Esophagus muscularis mucosa (tissue), 4 donors: Measurements from ENCODE around the gene NR3C2. TPM values are rescaled to one million over a fixed set of nuclear protein-coding genes. Genes with fewer than 3 reads are reported as not detected.

Experiments used
- DNase-seq: peaks from one replicate; pipeline ENCODE4 v3.0.0-alpha.2; 2017; ENCODE audit errors: extremely low spot score
- H3K27ac ChIP-seq, 4 donors: fragments of 200-600 bp; sonication (generic); replicated peaks in 1 of 4; 1 replicate in 3 of 4; 2 replicates in 1 of 4; pipeline ENCODE4 v1.5.1; 2016 to 2019; ENCODE audit warnings: mild to moderate bottlenecking in 1 of 4
- H3K27me3 ChIP-seq, 4 donors: fragments of 200-600 bp; sonication (generic); one replicate each; pipeline versions ENCODE4 v1.5.1 to v1.6.0; 2016 to 2019
- H3K36me3 ChIP-seq, 4 donors: fragments of 200-600 bp; sonication (generic); one replicate each; pipeline ENCODE4 v1.5.1; 2016 to 2019
- H3K4me1 ChIP-seq, 4 donors: fragments of 200-600 bp; sonication (generic); one replicate each; pipeline ENCODE4 v1.5.1; 2016 to 2019
- H3K4me3 ChIP-seq, 4 donors: fragments of 200-600 bp; sonication (generic); 1 replicate in 2 of 4; 2 replicates in 2 of 4; pipeline ENCODE4 v1.5.1; 2016 to 2019; ENCODE audit warnings: mild to moderate bottlenecking in 4 of 4, moderate library complexity in 1 of 4
- H3K9me3 ChIP-seq, 4 donors: fragments of 200-600 bp; sonication (generic); 1 replicate in 3 of 4; 2 replicates in 1 of 4; pipeline ENCODE4 v1.5.1; 2016 to 2019
- EP300 ChIP-seq: sonication (generic); formaldehyde crosslinking; IDR thresholded peaks from one replicate; pipeline ENCODE4 v1.6.1; 2017; ENCODE audit warnings: antibody characterized with exemption
- POLR2A ChIP-seq: fragments of 450-650 bp; IDR thresholded peaks from one replicate; pipeline ENCODE4 v1.6.1; 2017; ENCODE audit warnings: antibody characterized with exemption, moderate library complexity, mild to moderate bottlenecking, low read depth
- POLR2AphosphoS5 ChIP-seq, 2 donors: sonication (generic); formaldehyde crosslinking; IDR thresholded peaks; one replicate each; pipeline ENCODE4 v1.6.1; 2017; ENCODE audit warnings: antibody characterized with exemption in 2 of 2
- WGBS: methylation state at CpG from one replicate; pipeline ENCODE4 v1.1.5; 2018; 5-methylcytosine and 5-hydroxymethylcytosine counted together
- intact Hi-C: fragments of 100-400 bp; cut with DNase I; formaldehyde crosslinking; loops from one replicate; pipeline ENCODE4 v1.15.1; 2023
- total RNA-seq, 4 donors: library from RNA; depleted of rRNA; stranded (reverse); fragments of >200 nt; gene quantifications; one replicate each; pipeline versions ENCODE4 v1.1.0 to v1.2.1, GENCODE V29; 2016
- TF ChIP-seq, protein P1 (sequence below), 3 experiments: fragments of 200-600 bp in 2 of 3; fragments of 450-650 bp in 1 of 3; sonication (generic) in 2 of 3; IDR thresholded peaks; one replicate each; pipeline ENCODE4 v1.5.1; 2017 to 2019; ENCODE audit warnings: antibody characterized with exemption in 3 of 3, mild to moderate bottlenecking in 2 of 3, moderate library complexity in 1 of 3

The NR3C2 gene
- total RNA-seq, 4 donors from 2014 or later, result 10.0 to 14.6 (median 12.1) TPM

DNA sequence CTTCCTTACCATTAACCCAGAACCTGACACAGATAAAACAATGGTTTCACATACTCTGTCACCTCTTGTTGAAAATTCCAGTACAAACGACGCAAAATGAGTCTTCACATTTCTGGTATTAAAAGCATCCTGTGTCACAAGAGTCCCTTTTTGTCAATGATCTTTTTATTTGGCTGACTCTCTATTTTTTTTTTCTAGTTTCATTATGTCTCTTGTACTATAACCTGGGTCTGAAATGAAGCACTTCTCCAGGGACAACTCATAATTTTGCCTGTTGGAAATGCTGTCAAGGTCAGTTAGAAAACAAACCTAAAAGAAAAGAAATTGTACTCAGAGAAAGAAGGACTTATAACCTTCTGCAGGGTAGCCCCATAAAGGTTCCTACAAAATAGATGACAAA is 93.1 kb downstream of the NR3C2 start:
- peaks cover 10 to 22% (median 20%) of the 10 kb centered on the region in 4 donors for H3K4me1 ChIP-seq
- no peaks in the 10 kb centered on the region for H3K36me3 ChIP-seq
- H3K9me3 ChIP-seq, result no peaks in the 10 kb centered on the region
- TF ChIP-seq POLR2A (no peak), EP300 (no peak), POLR2AphosphoS5 (IDR thresholded peaks at IDR 0.05) (no peak)
- TF ChIP-seq, protein P1, sequence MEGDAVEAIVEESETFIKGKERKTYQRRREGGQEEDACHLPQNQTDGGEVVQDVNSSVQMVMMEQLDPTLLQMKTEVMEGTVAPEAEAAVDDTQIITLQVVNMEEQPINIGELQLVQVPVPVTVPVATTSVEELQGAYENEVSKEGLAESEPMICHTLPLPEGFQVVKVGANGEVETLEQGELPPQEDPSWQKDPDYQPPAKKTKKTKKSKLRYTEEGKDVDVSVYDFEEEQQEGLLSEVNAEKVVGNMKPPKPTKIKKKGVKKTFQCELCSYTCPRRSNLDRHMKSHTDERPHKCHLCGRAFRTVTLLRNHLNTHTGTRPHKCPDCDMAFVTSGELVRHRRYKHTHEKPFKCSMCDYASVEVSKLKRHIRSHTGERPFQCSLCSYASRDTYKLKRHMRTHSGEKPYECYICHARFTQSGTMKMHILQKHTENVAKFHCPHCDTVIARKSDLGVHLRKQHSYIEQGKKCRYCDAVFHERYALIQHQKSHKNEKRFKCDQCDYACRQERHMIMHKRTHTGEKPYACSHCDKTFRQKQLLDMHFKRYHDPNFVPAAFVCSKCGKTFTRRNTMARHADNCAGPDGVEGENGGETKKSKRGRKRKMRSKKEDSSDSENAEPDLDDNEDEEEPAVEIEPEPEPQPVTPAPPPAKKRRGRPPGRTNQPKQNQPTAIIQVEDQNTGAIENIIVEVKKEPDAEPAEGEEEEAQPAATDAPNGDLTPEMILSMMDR (IDR thresholded peaks at IDR 0.05), result no peak
- no peak for DNase-seq
- H3K27me3 ChIP-seq, result no peaks in the 10 kb centered on the region
- intact Hi-C loops, result no loop called here
- H3K4me3 ChIP-seq, result no peak overlapping the region
- H3K27ac ChIP-seq, result no peak overlapping the region
- 78% methylated on average over 2 of the region's 2 CpGs for WGBS

DNA sequence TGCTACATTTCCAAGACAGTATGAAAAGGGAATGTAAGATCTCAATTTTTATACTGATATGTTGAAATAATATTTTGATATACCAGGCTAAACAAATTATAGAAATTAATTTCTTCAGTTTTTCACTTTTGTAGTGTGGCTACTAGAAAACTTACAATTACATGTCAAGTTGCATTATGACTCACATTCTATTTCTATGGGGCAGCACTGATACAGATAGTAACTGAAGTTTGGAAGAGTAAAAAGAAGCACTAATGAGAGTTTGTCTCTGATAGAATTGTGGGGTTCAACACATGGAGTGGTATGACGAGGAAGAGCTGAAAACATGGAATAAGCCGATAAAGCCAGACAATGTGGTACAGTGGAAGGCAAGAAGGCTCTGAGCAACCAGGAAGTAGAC is 95.6 kb downstream of the NR3C2 start:
- intact Hi-C loops, result no loop called here

DNA sequence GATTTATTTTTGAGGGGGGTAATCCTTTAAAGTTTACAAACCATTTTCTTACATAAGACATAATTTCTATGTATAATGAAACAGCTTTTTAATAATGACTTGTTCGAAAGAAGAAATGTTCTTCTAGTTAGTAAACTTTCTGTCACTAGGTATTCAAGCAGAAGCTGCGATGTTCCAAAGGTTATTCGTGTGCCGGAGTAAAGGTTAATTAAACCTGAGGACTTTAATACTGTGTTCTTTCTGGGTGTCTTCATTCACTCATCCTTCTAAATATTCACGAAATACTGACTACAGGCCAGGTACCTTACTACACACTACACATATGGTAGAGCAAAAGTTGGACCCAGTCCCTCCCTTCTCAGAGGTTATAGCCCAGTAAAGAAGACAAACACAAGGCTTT is 96.7 kb downstream of the NR3C2 start:
- WGBS, result 56% methylated on average over 5 of the region's 5 CpGs
- intact Hi-C loops, result no loop called here

More for the DNA sequence above, 95.6 kb downstream of the NR3C2 start:
- H3K27ac ChIP-seq, result no peak overlapping the region
- H3K36me3 ChIP-seq, result no peaks in the 10 kb centered on the region
- no peaks in the 10 kb centered on the region for H3K27me3 ChIP-seq
- no peaks in the 10 kb centered on the region for H3K9me3 ChIP-seq
- DNase-seq, result no peak
- H3K4me1 ChIP-seq, result peaks cover 11 to 22% (median 20%) of the 10 kb centered on the region in 4 donors
- no peak overlapping the region for H3K4me3 ChIP-seq
- TF ChIP-seq POLR2AphosphoS5 (IDR thresholded peaks at IDR 0.05), result no peak
- no peak for TF ChIP-seq EP300
- TF ChIP-seq, protein P1 (IDR thresholded peaks at IDR 0.05), result no peak
- TF ChIP-seq POLR2A, result no peak
- 100% methylated on average over 2 of the region's 2 CpGs for WGBS

DNA sequence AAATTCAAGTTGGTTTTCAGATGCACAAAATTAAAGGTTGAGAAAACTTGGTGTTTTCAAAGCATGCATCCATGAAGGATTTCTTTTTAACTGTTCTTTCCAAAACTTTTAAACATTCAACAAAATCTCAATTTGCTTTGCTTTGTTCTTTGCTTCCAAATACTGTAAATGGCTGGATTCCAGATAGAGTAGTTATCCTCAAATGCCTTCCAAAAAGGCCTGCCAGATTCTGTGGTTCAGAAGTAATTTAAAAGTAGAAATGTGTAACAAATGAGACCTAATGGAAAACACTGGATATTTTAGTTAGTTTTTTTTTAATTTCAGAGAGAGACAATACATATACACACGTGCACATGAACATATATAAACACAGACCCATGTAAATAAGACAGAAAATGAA is 97.3 kb downstream of the NR3C2 start:
- no peak overlapping the region for H3K27ac ChIP-seq

More for the DNA sequence above, 96.7 kb downstream of the NR3C2 start:
- H3K9me3 ChIP-seq, result no peaks in the 10 kb centered on the region
- no peak for DNase-seq
- peaks cover 11 to 22% (median 20%) of the 10 kb centered on the region in 4 donors for H3K4me1 ChIP-seq
- no peaks in the 10 kb centered on the region for H3K36me3 ChIP-seq
- TF ChIP-seq, protein P1 (IDR thresholded peaks at IDR 0.05), result no peak
- TF ChIP-seq EP300 (no peak), POLR2AphosphoS5 (IDR thresholded peaks at IDR 0.05) (no peak)
- no peak overlapping the region for H3K27ac ChIP-seq
- H3K27me3 ChIP-seq, result no peaks in the 10 kb centered on the region
- H3K4me3 ChIP-seq, result no peak overlapping the region

More for the DNA sequence above, 97.3 kb downstream of the NR3C2 start:
- no peak for DNase-seq
- 38% methylated on average over 1 of the region's 1 CpG for WGBS
- H3K4me3 ChIP-seq, result no peak overlapping the region
- intact Hi-C loops, result no loop called here
- no peak for TF ChIP-seq EP300
- no peak for TF ChIP-seq POLR2A
- TF ChIP-seq, protein P1 (IDR thresholded peaks at IDR 0.05), result no peak
- no peak for TF ChIP-seq POLR2AphosphoS5 (IDR thresholded peaks at IDR 0.05)
- peaks cover 11 to 22% (median 20%) of the 10 kb centered on the region in 4 donors for H3K4me1 ChIP-seq
- no peaks in the 10 kb centered on the region for H3K36me3 ChIP-seq
- H3K27me3 ChIP-seq, result no peaks in the 10 kb centered on the region
- H3K9me3 ChIP-seq, result peaks cover 0 to 2% (median 0%) of the 10 kb centered on the region in 4 donors
